NCI-H82 treated with DMSO at 0.1 percent for 48 hours (cell line): ENCODE data around the gene PBRM1.
"Not testable (repeated sequence)": the region's sequence is repeated elsewhere in the genome, so short reads cannot be mapped to it uniquely, and the experiment has no call there.

Experiments used
- DNase-seq: peaks from one replicate; lab custom pipeline; 2025; ENCODE audit not compliant: unreplicated experiment; lab: John Stamatoyannopoulos, UW

Gene PBRM1

GRCh38 chr3:52704611-52705437, 19.1 kb upstream of the PBRM1 start:
- DNase-seq = no peak

GRCh38 chr3:52703341-52703740, 17.6 kb upstream of the PBRM1 start:
- no peak for DNase-seq

GRCh38 chr3:52697632-52697965, 11.9 kb upstream of the PBRM1 start:
- no peak for DNase-seq

- no peak for DNase-seq
Measured at GRCh38 chr3:52696830-52697631, 11.3 kb upstream of the PBRM1 start.

GRCh38 chr3:52695798-52696671, 10.3 kb upstream of the PBRM1 start:
- no peak for DNase-seq

- no peak for DNase-seq
Measured at GRCh38 chr3:52694528-52695189, 8.9 kb upstream of the PBRM1 start.

- DNase-seq = no peak
Measured at GRCh38 chr3:52693071-52693470, 7.4 kb upstream of the PBRM1 start.

GRCh38 chr3:52690560-52690959, 4.8 kb upstream of the PBRM1 start:
- DNase-seq = no peak

GRCh38 chr3:52689151-52689550, 3.4 kb upstream of the PBRM1 start:
- no peak for DNase-seq

- DNase-seq = no peak
Measured at GRCh38 chr3:52688266-52688665, 2.6 kb upstream of the PBRM1 start.

- DNase-seq = peak; percentile 50
Measured at GRCh38 chr3:52685285-52685708, 416 bp downstream of the PBRM1 start.

GRCh38 chr3:52684184-52684583, 1.5 kb downstream of the PBRM1 start:
- no peak for DNase-seq

- no peak for DNase-seq
Measured at GRCh38 chr3:52683611-52684010, 2.1 kb downstream of the PBRM1 start.

- DNase-seq = no peak
Measured at GRCh38 chr3:52682016-52682415, 3.7 kb downstream of the PBRM1 start.

GRCh38 chr3:52681596-52681995, 4.1 kb downstream of the PBRM1 start:
- no peak for DNase-seq

- no peak for DNase-seq
Measured at GRCh38 chr3:52679811-52680210, 5.9 kb downstream of the PBRM1 start.

- DNase-seq = no peak
Measured at GRCh38 chr3:52679199-52679538, 6.5 kb downstream of the PBRM1 start.

GRCh38 chr3:52678265-52679198, 7.2 kb downstream of the PBRM1 start:
- no peak for DNase-seq

GRCh38 chr3:52676201-52676600, 9.5 kb downstream of the PBRM1 start:
- not testable (repeated sequence) for DNase-seq

GRCh38 chr3:52671676-52672075, 14.0 kb downstream of the PBRM1 start:
- no peak for DNase-seq
